HG03045 (cell line): ENCODE results near the gene MGAT3.
"Not testable (repeated sequence)": the region's sequence is repeated elsewhere in the genome, so short reads cannot be mapped to it uniquely, and the experiment has no call there.

Source experiments
- ATAC-seq: cut with Tn5 transposase; IDR thresholded peaks from one replicate; pipeline ENCODE4 v1.9.1; 2021; ENCODE audit warnings: mild to moderate bottlenecking, moderate library complexity; ENCODE audit not compliant: unreplicated experiment

The MGAT3 gene, protein sequence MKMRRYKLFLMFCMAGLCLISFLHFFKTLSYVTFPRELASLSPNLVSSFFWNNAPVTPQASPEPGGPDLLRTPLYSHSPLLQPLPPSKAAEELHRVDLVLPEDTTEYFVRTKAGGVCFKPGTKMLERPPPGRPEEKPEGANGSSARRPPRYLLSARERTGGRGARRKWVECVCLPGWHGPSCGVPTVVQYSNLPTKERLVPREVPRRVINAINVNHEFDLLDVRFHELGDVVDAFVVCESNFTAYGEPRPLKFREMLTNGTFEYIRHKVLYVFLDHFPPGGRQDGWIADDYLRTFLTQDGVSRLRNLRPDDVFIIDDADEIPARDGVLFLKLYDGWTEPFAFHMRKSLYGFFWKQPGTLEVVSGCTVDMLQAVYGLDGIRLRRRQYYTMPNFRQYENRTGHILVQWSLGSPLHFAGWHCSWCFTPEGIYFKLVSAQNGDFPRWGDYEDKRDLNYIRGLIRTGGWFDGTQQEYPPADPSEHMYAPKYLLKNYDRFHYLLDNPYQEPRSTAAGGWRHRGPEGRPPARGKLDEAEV

DNA sequence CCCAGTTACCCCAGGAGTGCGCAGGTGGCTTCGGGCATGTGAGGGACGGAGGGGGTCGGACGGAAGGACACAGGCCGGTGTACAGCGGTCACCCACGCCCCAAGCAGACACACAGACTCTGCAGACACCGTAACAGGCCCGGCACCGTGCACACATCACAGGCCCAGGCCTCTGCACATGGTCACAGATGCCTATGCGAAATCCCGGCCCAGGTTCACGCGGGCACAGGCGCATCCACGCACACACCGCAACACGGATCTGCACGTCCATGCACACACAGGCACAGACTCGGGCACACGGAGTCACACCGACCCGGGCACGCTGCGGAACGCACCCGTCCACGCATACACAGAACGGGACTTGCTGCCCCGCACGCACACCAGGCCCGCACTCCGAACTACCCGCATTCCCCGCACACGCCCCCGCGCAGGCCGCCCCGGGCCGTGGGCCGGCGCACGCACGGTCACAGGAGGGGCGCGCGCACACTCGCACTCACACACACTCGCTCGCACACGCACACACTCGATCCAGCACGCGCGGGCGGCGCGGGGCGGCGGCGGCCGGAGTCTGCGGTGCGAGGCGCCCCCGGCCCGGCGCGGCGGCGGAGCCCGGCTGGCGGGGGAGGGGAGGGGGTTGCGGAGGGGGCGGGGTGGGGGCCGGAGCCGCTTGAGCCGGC, at the start of gene MGAT3:
TSS of gene MGAT3 (plus strand) at position 491 of the 676 bp plus-strand sequence. CDS start 30,336 bp downstream, outside the sequence.
- ATAC-seq: no peak

DNA sequence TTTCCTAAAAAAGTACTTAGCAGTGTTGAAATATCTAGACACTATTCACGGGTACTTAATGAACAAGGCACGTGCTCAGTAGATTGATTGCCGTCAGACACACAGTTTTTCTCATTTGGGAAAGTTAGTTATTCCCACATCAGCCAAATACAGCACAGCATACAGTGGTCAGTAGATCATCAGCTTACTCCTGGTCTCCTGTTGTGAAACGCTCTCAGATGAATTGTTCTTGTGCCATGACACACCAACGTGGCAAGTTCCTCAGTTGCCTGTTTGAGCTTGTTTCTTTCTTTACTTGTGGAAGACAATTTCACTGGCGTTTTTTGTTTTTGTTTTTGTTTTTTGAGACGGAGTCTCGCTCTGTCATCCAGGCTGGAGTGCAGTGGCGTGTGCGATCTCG, 48.6 kb upstream of the MGAT3 start:
- ATAC-seq: no peak

DNA sequence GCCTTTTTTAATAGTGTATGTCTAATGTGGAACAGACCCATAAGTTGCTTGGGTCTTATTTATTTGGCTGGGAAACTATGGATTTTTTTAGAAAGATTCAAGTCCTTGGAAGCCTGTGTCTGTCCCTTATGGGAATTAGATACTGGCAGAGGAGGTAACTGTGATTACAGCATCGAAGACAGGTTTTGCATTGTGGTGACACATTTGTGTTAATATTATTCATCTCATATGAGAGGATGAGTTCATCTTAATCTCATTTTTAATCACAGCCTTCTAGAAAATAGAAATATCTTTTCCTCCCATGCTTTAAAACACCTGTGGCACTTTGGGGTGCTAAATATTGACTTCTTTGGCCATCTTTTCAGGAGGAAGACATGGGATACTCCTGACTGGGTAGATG, 48.0 kb upstream of the MGAT3 start:
- ATAC-seq: no peak

DNA sequence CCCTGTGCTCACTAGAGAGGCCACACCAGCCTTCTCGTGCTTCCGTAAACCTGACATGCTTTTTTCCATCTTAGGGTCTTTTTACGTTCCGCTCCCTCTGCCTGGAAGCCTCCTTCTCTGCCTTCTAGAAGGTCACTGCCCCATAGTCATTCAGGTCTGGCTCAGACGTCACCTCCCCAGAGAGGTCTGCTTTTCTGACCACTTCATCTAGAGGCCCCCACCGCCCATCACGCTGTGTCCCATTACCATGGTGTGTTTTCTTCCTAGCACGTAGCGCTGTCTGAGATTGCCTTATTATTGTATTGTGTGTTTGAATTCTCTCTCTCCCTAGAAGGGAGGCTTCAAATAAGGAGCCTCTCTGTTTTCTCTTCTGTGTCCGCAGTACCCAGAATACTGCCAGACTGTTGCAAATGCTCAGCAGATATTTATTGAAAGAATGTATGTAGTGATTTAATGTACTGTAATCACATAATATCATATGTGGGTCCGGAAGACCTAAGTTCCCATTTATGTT, 47.2 kb upstream of the MGAT3 start:
- ATAC-seq: no peak

DNA sequence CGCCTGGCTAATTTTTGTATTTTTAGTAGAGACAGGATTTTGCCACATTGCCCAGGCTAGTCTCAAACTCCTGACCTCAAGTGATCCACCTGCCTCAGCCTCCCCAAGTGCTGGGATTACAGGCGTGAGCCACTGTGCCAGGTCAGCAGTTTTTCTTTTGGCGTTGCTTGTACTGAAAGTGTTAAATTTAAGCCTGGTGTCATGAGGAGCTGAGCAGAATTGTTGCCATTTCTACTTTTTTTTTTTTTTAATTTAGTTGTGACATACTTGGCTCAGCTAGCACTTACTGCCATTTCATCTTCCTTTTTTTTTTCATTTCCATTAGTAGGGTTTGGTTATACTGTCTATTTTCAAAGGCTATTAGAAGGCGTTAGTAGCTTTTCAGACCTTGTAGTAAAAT, 46.5 kb upstream of the MGAT3 start:
- ATAC-seq: no peak

DNA sequence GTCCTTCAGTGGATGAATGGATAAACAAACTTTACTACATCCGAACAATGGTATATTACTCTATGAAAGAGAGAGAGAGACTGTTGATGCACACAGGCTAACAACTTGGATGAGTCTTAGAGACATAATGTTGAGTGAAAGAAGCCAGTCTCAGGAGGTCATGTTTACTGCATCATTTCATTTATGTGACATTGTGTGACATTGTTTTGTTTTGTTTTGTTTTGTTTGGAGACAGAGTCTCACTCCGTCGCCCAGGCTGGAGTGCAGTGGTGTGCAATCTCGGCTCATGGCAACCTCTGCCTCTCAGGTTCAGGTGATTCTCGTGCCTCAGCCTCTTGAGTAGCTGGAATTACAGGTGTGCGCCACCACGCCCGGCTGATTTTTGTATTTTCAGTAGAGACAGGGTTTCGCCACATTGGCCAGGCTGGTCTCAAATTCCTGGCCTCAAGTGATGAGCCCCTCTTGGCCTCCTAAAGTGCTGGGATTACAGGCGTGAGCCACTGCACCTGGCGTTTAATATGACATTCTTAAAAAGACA, 44.9 kb upstream of the MGAT3 start:
- ATAC-seq: not testable (repeated sequence)

DNA sequence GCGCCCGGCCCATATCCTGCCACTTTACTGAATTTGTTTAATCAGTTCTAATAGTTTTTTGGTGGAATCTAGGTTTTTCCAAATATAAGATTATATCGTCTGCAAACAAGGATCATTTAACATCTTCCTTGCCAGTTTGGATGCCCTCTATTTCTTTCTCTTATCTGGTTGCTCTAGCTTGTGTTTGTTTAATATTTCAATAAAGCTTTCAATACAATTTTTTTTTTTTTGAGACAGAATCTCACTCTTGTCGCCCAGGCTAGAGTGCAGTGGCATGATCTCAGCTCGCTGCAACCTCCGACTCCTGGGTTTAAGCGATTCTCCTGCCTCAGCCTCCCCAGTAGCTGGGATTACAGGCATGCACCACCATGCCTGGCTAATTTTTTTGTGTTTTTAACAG, 43.6 kb upstream of the MGAT3 start:
- not testable (repeated sequence) for ATAC-seq

DNA sequence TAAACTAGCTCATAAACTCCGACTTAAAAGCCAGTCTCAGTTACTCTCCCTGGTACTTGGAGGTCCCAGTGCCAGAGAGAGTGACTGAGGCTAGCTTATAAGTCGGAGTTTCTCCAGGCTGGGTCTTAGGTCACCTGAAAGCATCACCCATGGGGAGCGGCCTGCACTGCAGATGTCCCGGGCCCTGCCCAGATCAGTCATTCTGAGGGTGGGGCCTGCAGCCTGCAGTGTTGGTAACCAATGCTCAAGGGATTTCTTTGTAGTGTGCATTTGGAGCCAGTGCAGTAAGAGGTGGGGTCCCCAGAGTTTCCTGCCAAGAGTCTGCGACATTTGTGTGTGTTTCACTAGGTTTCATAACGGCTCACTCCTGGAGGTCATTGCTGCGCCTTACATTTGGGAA, 42.4 kb upstream of the MGAT3 start:
- ATAC-seq: no peak

DNA sequence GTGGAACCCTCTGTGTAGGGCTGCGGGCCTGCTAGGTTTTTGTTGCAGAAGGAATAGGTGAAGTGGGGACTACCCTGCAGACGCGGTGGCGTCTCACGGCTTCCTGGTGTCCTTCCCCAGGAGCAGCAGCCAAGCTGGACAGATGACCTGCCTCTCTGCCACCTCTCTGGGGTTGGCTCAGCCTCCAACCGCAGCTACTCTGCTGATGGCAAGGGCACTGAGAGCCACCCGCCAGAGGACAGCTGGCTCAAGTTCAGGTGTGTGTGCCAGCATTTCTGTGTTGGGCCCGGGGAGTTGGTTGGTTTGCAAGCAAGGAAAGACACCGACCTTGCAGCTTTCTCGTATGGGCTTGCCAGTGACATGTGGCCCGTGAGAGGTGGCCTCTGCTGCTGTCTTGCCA, 41.9 kb upstream of the MGAT3 start:
- ATAC-seq: no peak

DNA sequence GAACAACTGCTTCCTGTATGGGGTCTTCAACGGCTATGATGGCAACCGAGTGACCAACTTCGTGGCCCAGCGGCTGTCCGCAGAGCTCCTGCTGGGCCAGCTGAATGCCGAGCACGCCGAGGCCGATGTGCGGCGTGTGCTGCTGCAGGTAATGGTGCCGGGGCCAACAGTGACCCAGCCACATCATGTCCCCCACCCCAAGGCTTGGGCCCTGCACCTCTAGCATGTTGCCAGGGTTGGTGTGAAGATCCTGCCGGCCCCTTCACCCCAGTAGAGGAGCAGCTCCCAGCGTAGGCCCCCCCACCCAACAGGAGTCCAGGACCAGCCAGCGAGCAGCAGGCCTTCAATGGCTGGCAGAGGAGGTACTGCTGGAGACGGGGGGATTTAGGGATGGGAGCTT, 41.3 kb upstream of the MGAT3 start:
- no peak for ATAC-seq

DNA sequence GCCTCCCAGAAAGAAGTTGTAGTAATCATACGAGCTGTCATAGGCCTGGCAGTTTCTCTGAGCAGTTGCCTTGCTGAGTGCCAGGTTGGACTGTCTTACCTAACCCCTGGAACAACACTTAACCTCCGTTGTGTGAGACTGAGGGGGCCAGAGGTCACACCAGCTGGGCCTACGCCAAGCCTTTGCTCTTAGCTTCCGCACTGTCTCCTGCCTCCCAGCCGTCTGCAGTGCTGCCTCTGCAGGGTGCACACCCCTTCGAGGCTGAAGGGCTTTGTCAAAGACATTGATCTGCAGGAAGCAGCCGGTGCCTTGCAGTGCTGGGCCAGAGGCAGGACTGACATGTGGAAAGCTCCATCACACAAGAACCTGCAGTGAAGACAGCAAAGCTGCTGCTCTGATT, 40.5 kb upstream of the MGAT3 start:
- no peak for ATAC-seq

DNA sequence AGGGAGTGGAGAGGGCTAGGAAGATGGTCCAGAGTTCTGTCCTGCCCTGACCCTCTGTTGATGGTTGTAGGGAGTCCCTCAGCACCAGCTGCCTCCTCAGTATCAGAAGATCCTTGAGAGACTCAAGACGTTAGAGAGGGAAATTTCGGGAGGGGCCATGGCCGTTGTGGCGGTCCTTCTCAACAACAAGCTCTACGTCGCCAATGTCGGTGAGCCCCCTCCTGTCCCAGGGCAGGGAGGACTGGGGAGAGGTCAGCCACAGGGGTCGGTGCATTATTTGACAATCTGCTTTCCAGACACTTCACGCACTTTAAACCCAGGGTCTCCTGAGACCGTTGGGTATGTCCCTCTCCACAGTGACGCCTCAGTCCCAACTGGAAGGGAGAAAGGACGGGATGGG, 39.2 kb upstream of the MGAT3 start:
- no peak for ATAC-seq

DNA sequence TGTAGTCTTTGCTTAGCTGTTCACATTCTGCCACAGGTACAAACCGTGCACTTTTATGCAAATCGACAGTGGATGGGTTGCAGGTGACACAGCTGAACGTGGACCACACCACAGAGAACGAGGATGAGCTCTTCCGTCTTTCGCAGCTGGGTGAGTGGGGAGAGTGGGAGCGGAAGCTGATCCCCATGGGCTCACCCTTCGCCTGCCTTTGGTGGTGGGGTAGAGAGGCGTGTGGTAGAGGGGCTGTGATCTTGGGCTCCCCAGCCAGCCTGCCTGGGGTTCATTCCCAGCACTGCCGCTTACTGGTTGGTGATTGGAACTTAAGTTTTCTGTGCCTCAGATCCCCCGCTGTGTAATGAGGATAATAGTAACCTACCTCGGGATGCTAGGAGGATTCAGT, 38.1 kb upstream of the MGAT3 start:
- ATAC-seq: no peak

DNA sequence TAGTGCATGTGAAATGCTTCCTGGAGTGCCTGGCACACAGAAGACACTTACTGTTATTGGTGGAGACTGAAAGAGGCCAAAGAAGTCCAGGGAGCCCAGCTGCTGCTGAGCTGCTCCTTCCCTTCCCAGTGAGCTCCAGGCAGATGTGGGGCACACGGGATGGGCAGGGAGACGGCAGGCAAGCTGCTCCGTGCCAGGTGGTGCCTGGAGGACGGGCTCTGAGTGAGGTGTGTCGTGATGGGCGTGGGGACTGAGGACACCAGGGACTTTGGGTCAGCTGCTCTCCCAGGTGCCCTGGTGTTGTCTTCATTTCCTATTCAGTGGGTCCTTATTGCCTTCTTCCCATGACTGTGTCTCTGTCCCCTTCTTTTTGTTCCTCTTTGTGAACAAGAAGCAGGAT, 37.7 kb upstream of the MGAT3 start:
- ATAC-seq: no peak

DNA sequence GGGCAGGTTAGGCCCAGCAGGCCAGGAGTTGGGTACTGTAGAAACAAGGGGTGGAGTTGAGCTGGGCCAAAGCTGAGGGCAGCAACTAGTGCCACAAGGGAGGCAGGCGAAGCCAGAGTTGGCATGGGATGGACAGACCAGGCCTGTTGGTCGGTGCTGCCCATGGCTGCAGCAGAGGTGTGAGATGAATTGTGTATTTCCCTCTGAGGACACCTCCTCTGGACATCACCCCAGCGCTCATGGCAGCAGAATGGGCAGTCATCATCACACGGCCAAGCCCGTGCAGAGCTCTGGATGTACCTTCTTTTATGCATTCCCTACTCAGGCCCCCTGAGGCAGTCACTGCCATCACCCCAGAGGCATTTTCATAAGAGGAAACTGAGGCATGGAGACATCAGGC, 36.9 kb upstream of the MGAT3 start:
- ATAC-seq: no peak

DNA sequence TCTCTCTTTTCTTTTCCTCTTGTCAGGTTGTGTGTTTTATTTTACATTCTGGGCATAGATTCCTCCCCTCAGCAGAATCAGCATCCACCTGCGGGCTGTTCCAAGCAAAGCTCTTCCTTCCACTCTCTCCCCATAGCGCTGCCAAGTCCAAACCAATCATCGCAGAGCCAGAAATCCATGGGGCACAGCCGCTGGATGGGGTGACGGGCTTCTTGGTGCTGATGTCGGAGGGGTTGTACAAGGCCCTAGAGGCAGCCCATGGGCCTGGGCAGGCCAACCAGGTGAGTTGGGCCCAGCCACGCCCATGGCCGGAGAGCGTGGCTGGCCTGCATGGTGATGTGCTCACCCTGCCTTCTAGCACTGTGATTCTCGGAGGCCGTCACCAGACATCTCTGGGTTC, 35.1 kb upstream of the MGAT3 start:
- ATAC-seq: no peak

DNA sequence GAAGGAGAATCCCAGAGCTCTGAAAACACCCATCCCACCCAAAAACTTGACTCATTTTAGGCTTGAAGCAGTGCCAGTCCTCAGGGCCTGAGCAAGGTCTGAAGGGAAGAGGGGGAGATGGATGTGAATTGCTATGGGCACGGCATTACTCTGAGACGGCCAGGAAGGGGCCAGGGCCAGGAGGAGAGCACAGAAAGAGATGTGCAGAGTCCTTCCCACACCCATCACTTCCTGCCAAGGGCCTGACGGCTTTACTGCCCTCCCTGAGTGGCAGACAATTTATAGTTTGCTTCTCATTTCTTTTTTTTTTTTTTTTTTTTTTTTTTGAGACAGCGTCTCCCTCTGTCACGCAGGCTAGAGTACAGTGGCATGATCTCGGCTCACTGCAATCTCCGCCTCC, 34.7 kb upstream of the MGAT3 start:
- ATAC-seq: no peak

DNA sequence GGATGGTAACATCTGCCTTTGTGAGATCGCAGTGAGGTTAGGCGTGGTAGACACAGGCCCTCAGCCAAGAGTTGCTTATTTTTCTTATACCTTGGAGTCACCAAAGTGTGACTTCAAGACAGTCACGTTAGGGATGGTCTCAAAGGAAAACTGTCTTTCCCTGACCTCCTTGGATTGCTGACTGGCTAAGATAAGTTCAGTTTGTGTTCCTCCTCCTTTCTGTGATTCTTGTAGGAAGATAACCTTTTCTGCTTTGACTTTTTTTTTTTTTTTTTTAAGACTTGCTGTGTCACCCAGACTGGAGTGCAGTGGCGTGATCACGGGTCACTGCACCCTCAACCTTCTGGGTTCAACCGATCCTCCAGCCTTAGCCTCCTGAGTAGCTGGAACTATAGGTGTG, 34.1 kb upstream of the MGAT3 start:
- no peak for ATAC-seq

DNA sequence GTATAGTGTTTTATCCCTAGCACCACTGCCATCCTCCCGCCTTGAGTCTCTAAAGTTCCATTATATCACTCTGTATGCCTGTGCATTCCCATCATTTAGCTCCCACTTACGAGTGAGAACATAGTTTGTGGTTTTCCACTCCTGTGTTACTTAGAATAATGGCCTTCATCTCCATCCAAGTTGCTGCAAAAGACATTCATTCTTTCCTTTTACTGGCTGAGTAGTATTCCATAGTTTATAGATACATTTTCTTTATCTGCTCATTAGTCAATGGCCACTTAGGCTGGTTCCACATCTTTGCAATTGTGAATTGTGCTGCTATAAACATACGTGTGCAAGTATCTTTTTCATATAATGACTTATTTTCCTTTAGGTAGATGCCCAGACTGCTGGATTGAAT, 32.8 kb upstream of the MGAT3 start:
- no peak for ATAC-seq

DNA sequence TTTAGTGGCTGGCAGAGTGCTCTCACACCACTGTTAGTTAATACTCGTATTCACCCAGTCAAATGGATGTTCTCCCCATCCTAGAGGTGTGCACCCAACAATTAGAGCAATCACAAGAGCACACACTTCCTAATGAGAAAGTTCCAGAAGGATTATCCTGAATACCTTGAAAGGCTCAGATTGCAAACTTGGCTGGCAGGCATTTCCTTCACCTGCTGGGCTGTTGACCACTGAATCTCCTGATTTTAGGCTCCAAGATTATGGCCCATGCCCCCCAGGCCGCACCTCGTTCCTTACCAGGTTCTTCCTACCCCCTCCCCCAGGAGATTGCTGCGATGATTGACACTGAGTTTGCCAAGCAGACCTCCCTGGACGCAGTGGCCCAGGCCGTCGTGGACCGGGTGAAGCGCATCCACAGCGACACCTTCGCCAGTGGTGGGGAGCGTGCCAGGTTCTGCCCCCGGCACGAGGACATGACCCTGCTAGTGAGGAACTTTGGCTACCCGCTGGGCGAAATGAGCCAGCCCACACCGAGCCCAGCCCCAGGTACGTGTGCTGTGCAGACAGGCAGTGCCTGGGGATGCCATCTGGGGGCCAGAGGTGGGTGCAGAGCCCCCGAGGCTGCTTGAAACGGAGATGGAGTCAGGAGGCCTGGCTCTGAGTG, 30.3 kb upstream of the MGAT3 start:
- no peak for ATAC-seq
